ENCODE data around the gene FDXR. TPM values are rescaled to one million over a fixed set of nuclear protein-coding genes. Genes with fewer than 3 reads are reported as not detected.
"Not testable (repeated sequence)": the region's sequence is repeated elsewhere in the genome, so short reads cannot be mapped to it uniquely, and the experiment has no call there.

The FDXR gene
- 10 to 100 TPM; 13.3 to 14.6 TPM for total RNA-seq

- Mint-ChIP-seq H3K4me3 (peak within 1 kb of the TSS; percentile 82), H3K9me3 (no peaks in the 10 kb centered on the region), H3K27ac (peak within 1 kb of the TSS; percentile 94), H3K27me3 (no peaks in the 10 kb centered on the region), H3K4me1 (peaks cover 15% of the 10 kb centered on the region), H3K36me3 (peaks cover 1% of the 10 kb centered on the region)
- DNase-seq, result no peak
Observed at GRCh38 chr17:74872313-74873036, at the start of gene FDXR. Gene FDXR (minus strand): TSS chr17:74872994. CDS start chr17:74872944, 50 bp downstream.

GRCh38 chr17:74922172-74922571 is 49.4 kb upstream of the FDXR start:
- no peak overlapping the region for H3K27ac Mint-ChIP-seq
- H3K4me3 Mint-ChIP-seq, result no peak overlapping the region
- no peaks in the 10 kb centered on the region for H3K36me3 Mint-ChIP-seq
- DNase-seq, result no peak
- no peaks in the 10 kb centered on the region for H3K9me3 Mint-ChIP-seq
- H3K27me3 Mint-ChIP-seq, result peaks cover 77% of the 10 kb centered on the region
- no peaks in the 10 kb centered on the region for H3K4me1 Mint-ChIP-seq

GRCh38 chr17:74921769-74922168 is 49.0 kb upstream of the FDXR start:
- Mint-ChIP-seq H3K9me3 (no peaks in the 10 kb centered on the region), H3K4me3 (no peak overlapping the region), H3K27me3 (peaks cover 76% of the 10 kb centered on the region), H3K27ac (no peak overlapping the region), H3K36me3 (no peaks in the 10 kb centered on the region), H3K4me1 (no peaks in the 10 kb centered on the region)
- DNase-seq, result no peak

GRCh38 chr17:74921026-74921681 is 48.4 kb upstream of the FDXR start:
- Mint-ChIP-seq H3K36me3 (no peaks in the 10 kb centered on the region), H3K4me1 (no peaks in the 10 kb centered on the region)

GRCh38 chr17:74920642-74921025 is 47.8 kb upstream of the FDXR start:
- Mint-ChIP-seq H3K27me3 (peaks cover 69% of the 10 kb centered on the region), H3K4me3 (no peak overlapping the region), H3K4me1 (no peaks in the 10 kb centered on the region)

More at GRCh38 chr17:74921026-74921681, 48.4 kb upstream of the FDXR start:
- no peak overlapping the region for H3K27ac Mint-ChIP-seq
- no peak overlapping the region for H3K4me3 Mint-ChIP-seq
- H3K9me3 Mint-ChIP-seq, result no peaks in the 10 kb centered on the region
- H3K27me3 Mint-ChIP-seq, result peaks cover 71% of the 10 kb centered on the region
- DNase-seq, result no peak

GRCh38 chr17:74920306-74920620 is 47.5 kb upstream of the FDXR start:
- Mint-ChIP-seq H3K27me3 (peaks cover 66% of the 10 kb centered on the region), H3K27ac (no peak overlapping the region), H3K4me1 (no peaks in the 10 kb centered on the region), H3K36me3 (no peaks in the 10 kb centered on the region), H3K9me3 (no peaks in the 10 kb centered on the region), H3K4me3 (no peak overlapping the region)
- DNase-seq, result no peak

More at GRCh38 chr17:74920642-74921025, 47.8 kb upstream of the FDXR start:
- no peaks in the 10 kb centered on the region for H3K36me3 Mint-ChIP-seq
- H3K9me3 Mint-ChIP-seq, result no peaks in the 10 kb centered on the region
- no peak for DNase-seq
- no peak overlapping the region for H3K27ac Mint-ChIP-seq

GRCh38 chr17:74919440-74920305 is 46.9 kb upstream of the FDXR start:
- DNase-seq, result peak; percentile 29
- peaks cover 62% of the 10 kb centered on the region for H3K27me3 Mint-ChIP-seq
- no peaks in the 10 kb centered on the region for H3K9me3 Mint-ChIP-seq
- no peaks in the 10 kb centered on the region for H3K4me1 Mint-ChIP-seq
- H3K27ac Mint-ChIP-seq, result no peak overlapping the region
- H3K4me3 Mint-ChIP-seq, result no peak overlapping the region
- no peaks in the 10 kb centered on the region for H3K36me3 Mint-ChIP-seq

- DNase-seq, result no peak
- Mint-ChIP-seq H3K36me3 (no peaks in the 10 kb centered on the region), H3K4me1 (no peaks in the 10 kb centered on the region), H3K27ac (no peak overlapping the region), H3K9me3 (no peaks in the 10 kb centered on the region), H3K4me3 (no peak overlapping the region), H3K27me3 (peaks cover 56% of the 10 kb centered on the region)
Observed at GRCh38 chr17:74918906-74919305, 46.1 kb upstream of the FDXR start.

- no peaks in the 10 kb centered on the region for H3K9me3 Mint-ChIP-seq
- no peak overlapping the region for H3K27ac Mint-ChIP-seq
- DNase-seq, result no peak
- H3K27me3 Mint-ChIP-seq, result peaks cover 43% of the 10 kb centered on the region
- no peaks in the 10 kb centered on the region for H3K36me3 Mint-ChIP-seq
- no peak overlapping the region for H3K4me3 Mint-ChIP-seq
- H3K4me1 Mint-ChIP-seq, result no peaks in the 10 kb centered on the region
Observed at GRCh38 chr17:74917430-74917829, 44.6 kb upstream of the FDXR start.

- DNase-seq, result no peak
- Mint-ChIP-seq H3K27me3 (peaks cover 39% of the 10 kb centered on the region), H3K36me3 (no peaks in the 10 kb centered on the region), H3K9me3 (no peaks in the 10 kb centered on the region), H3K27ac (no peak overlapping the region), H3K4me3 (no peak overlapping the region), H3K4me1 (no peaks in the 10 kb centered on the region)
Observed at GRCh38 chr17:74916851-74917199, 44.0 kb upstream of the FDXR start.

GRCh38 chr17:74916136-74916850 is 43.5 kb upstream of the FDXR start:
- Mint-ChIP-seq H3K27ac (no peak overlapping the region), H3K36me3 (no peaks in the 10 kb centered on the region), H3K4me1 (no peaks in the 10 kb centered on the region), H3K9me3 (no peaks in the 10 kb centered on the region), H3K4me3 (no peak overlapping the region), H3K27me3 (peaks cover 33% of the 10 kb centered on the region)
- DNase-seq, result no peak

GRCh38 chr17:74911423-74911822 is 38.6 kb upstream of the FDXR start:
- H3K9me3 Mint-ChIP-seq, H3K27me3 Mint-ChIP-seq, H3K4me1 Mint-ChIP-seq, H3K4me3 Mint-ChIP-seq, H3K36me3 Mint-ChIP-seq, H3K27ac Mint-ChIP-seq, DNase-seq: not testable (repeated sequence)

- H3K9me3 Mint-ChIP-seq, H3K27ac Mint-ChIP-seq, H3K36me3 Mint-ChIP-seq, H3K27me3 Mint-ChIP-seq, H3K4me1 Mint-ChIP-seq, H3K4me3 Mint-ChIP-seq, DNase-seq: not testable (repeated sequence)
Observed at GRCh38 chr17:74909097-74909496, 36.3 kb upstream of the FDXR start.

GRCh38 chr17:74907012-74907411 is 34.2 kb upstream of the FDXR start:
- Mint-ChIP-seq H3K36me3 (no peaks in the 10 kb centered on the region), H3K27me3 (peaks cover 13% of the 10 kb centered on the region), H3K9me3 (no peaks in the 10 kb centered on the region), H3K4me1 (peaks cover 5% of the 10 kb centered on the region), H3K4me3 (no peak overlapping the region), H3K27ac (no peak overlapping the region)
- no peak for DNase-seq

- not testable (repeated sequence) for H3K4me1 Mint-ChIP-seq, H3K27ac Mint-ChIP-seq, H3K9me3 Mint-ChIP-seq, DNase-seq, H3K36me3 Mint-ChIP-seq, H3K4me3 Mint-ChIP-seq
- H3K27me3 Mint-ChIP-seq, result peaks cover 18% of the 10 kb centered on the region
Observed at GRCh38 chr17:74906214-74906793, 33.5 kb upstream of the FDXR start.
